GM23338 (cell line): ENCODE measurements around the gene ANXA2R. TPM values are rescaled to one million over a fixed set of nuclear protein-coding genes. Genes with fewer than 3 reads are reported as not detected.

Experiments used
- ATAC-seq: fragments of 200-7000 bp; cut with Tn5 transposase; 3 replicates; pipeline ENCODE4 v1.9.1; 2020
- DNase-seq: peaks from one replicate; pipeline ENCODE4 v3.0.0-alpha.2; 2015; ENCODE audit warnings: low spot score
- H2AFZ ChIP-seq: fragments of 200-600 bp; sonication (generic); 2 replicates; pipeline ENCODE4 v1.8.0; 2016; ENCODE audit warnings: antibody characterized with exemption, mild to moderate bottlenecking, moderate library complexity
- H3F3A ChIP-seq: fragments of 200-600 bp; sonication (generic); replicated peaks from 2 replicates; pipeline ENCODE4 v1.8.0; 2017; ENCODE audit warnings: antibody characterized with exemption, mixed run types, low read depth
- H3K27ac ChIP-seq: fragments of 200-600 bp; sonication (generic); 2 replicates; pipeline ENCODE4 v1.6.1; 2016; ENCODE audit warnings: low read depth
- H3K27me3 ChIP-seq: fragments of 200-600 bp; sonication (generic); 2 replicates; pipeline ENCODE4 v1.8.0; 2016; ENCODE audit warnings: mild to moderate bottlenecking, mixed run types, moderate library complexity; ENCODE audit not compliant: insufficient read depth
- H3K36me3 ChIP-seq: fragments of 200-600 bp; sonication (generic); 2 replicates; pipeline ENCODE4 v1.8.0; 2016; ENCODE audit warnings: mild to moderate bottlenecking; ENCODE audit not compliant: insufficient read depth
- H3K4me1 ChIP-seq: fragments of 200-600 bp; sonication (generic); 2 replicates; pipeline ENCODE4 v1.8.0; 2016; ENCODE audit warnings: mild to moderate bottlenecking, moderate library complexity; ENCODE audit not compliant: insufficient read depth
- H3K4me2 ChIP-seq: fragments of 200-600 bp; sonication (generic); 2 replicates; pipeline ENCODE4 v1.7.1; 2017; ENCODE audit warnings: mixed run types
- H3K4me3 ChIP-seq: fragments of 200-600 bp; sonication (generic); 2 replicates; pipeline ENCODE4 v1.6.1; 2016; ENCODE audit warnings: mixed run types
- H3K79me2 ChIP-seq: fragments of 200-600 bp; sonication (generic); replicated peaks from 2 replicates; pipeline ENCODE4 v1.8.0; 2017; ENCODE audit warnings: mild to moderate bottlenecking; ENCODE audit not compliant: insufficient read depth
- H3K9me2 ChIP-seq: fragments of 200-600 bp; sonication (generic); 2 replicates; pipeline ENCODE4 v1.8.0; 2017; ENCODE audit not compliant: insufficient read depth
- H4K20me1 ChIP-seq: fragments of 200-600 bp; sonication (generic); replicated peaks from 2 replicates; pipeline ENCODE4 v1.8.0; 2017; ENCODE audit warnings: mild to moderate bottlenecking; ENCODE audit not compliant: insufficient read depth
- H3K27ac Mint-ChIP-seq: 2 replicates; pipeline ENCODE4 v1.8.0; 2020; ENCODE audit warnings: inconsistent platforms, mild to moderate bottlenecking, moderate library complexity, mixed read lengths
- H3K27me3 Mint-ChIP-seq: 3 replicates; pipeline ENCODE4 v1.8.0; 2022; ENCODE audit warnings: low read depth, mild to moderate bottlenecking, moderate library complexity, mixed read lengths, inconsistent platforms; ENCODE audit not compliant: insufficient read depth, poor library complexity
- H3K36me3 Mint-ChIP-seq: 3 replicates; pipeline ENCODE4 v1.8.0; 2021; ENCODE audit warnings: low read depth, mild to moderate bottlenecking, inconsistent platforms, moderate library complexity, mixed read lengths
- H3K4me1 Mint-ChIP-seq: 3 replicates; pipeline ENCODE4 v1.8.0; 2020; ENCODE audit warnings: mild to moderate bottlenecking, inconsistent platforms, mixed read lengths
- H3K4me3 Mint-ChIP-seq: 3 replicates; pipeline ENCODE4 v1.8.0; 2021; ENCODE audit warnings: moderate library complexity, mild to moderate bottlenecking, inconsistent platforms, mixed read lengths
- H3K9me3 Mint-ChIP-seq: 3 replicates; pipeline ENCODE4 v1.8.0; 2020; ENCODE audit warnings: moderate library complexity, mild to moderate bottlenecking, inconsistent platforms, mixed read lengths
- CREB1 ChIP-seq: fragments of 250-450 bp; sonication (Bioruptor Pico); IDR thresholded peaks from 2 replicates; pipeline ENCODE4 v1.5.0; 2020; ENCODE audit warnings: low read depth, mild to moderate bottlenecking, moderate library complexity
- ETS1 ChIP-seq: IDR thresholded peaks from 2 replicates; pipeline ENCODE4 v1.6.1; 2016; ENCODE audit warnings: antibody characterized with exemption
- JUNB ChIP-seq: IDR thresholded peaks from one replicate; pipeline ENCODE4 v1.6.1; 2016; ENCODE audit warnings: antibody characterized with exemption; ENCODE audit not compliant: unreplicated experiment
- POLR2AphosphoS5 ChIP-seq: IDR thresholded peaks from 2 replicates; pipeline ENCODE4 v1.6.1; 2016; ENCODE audit warnings: antibody characterized with exemption, low read depth
- ZNF114 ChIP-seq: fragments of 250-450 bp; sonication (Bioruptor Pico); IDR thresholded peaks from 2 replicates; pipeline ENCODE4 v1.5.0; 2020; ENCODE audit warnings: mild to moderate bottlenecking, moderate library complexity
- polyA plus RNA-seq: library from polyadenylated mRNA; unstranded; fragments of >200 nt; fragmentation: Nextera tagmentation; extraction: Ambion mirVana; gene quantifications from 2 replicates; pipeline ENCODE4 v1.2.1, GENCODE V29; 2016
- total RNA-seq: library from RNA; depleted of rRNA; stranded (reverse); fragments of >200 nt; shearing (Covaris generic); gene quantifications from 2 replicates; pipeline ENCODE4 v1.2.3, GENCODE V29; 2014
- TF ChIP-seq, protein P1 (sequence below), 2 experiments: fragments of 200-600 bp in 1 of 2; sonication (generic) in 1 of 2; conservative IDR thresholded peaks; 2 replicates each; pipeline versions ENCODE4 v1.5.1 to v1.6.1; 2016 to 2017; ENCODE audit warnings: antibody characterized with exemption in 2 of 2, low read depth in 2 of 2, mild to moderate bottlenecking in 2 of 2, moderate library complexity in 1 of 2

ANXA2R gene
- total and polyA plus RNA-seq, 2 experiments from 2014 or later: 0.21 TPM; not detected in 1

DNA sequence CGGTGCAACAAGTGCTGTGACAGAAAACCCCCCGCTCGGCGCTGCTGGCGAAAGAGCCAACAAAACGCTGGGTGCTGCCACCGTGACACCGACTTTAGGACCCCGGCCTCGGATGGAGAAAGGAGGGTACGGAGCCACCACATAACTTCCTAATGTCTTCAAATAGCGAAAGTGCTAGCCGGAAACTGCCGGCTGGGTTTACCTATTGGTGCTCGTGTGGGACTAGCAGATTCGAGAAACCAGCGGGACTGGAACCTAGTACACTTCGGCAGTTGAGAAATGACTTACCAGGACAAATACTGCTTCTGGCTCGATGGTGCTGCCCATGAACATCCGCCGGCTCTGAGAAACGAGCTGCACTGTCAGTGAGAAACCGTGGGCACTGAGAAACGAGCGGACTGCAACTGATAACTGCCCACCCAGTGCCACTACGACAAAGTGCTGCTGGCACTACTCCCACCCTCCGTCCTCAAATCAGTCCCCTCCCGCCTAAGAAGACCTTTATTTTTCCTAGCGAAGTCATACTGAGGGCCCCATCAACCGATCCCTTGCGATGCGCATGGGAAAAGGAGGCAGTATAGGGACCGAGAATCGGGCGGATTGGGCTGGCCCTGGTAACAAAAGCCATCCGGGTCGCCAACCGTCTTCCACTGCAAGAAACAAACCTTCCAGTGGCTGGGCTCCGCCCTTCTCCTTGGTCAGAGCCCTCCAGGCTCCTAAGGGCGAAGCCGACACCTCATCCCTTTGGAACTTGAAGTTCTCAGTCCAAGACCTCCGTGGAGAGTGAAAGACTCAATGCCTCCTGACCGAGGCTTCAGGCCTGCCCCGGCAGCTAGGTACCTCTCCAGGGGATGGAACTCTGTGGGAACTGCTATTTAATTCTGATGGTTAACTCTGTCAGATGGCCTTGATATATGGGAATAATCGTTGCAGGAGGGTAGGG is 27.0 kb upstream of the ANXA2R start:
- peak overlapping the region; percentile 83 for H3K4me2 ChIP-seq
- peaks cover 4% of the 10 kb centered on the region; the same call in 1 of the 2 replicates for H3K36me3 ChIP-seq
- H3K27ac Mint-ChIP-seq: peak overlapping the region; percentile 96
- H3K9me2 ChIP-seq: no peaks in the 10 kb centered on the region
- H3K79me2 ChIP-seq: peaks cover 12% of the 10 kb centered on the region
- peaks cover 20% of the 10 kb centered on the region for H3K36me3 Mint-ChIP-seq
- peaks cover 7% of the 10 kb centered on the region; the same call in 1 of the 3 replicates for H3K9me3 Mint-ChIP-seq
- peaks cover 21% of the 10 kb centered on the region for H3K4me1 ChIP-seq
- DNase-seq (peak; percentile 93), ATAC-seq (peak; percentile 71)
- H3K4me3 ChIP-seq: peak overlapping the region; percentile 86
- H3K27ac ChIP-seq: peak overlapping the region; percentile 96
- peak overlapping the region; percentile 97 for H3K4me3 Mint-ChIP-seq
- H2AFZ ChIP-seq: peak overlapping the region; percentile 100
- TF ChIP-seq, protein P1, sequence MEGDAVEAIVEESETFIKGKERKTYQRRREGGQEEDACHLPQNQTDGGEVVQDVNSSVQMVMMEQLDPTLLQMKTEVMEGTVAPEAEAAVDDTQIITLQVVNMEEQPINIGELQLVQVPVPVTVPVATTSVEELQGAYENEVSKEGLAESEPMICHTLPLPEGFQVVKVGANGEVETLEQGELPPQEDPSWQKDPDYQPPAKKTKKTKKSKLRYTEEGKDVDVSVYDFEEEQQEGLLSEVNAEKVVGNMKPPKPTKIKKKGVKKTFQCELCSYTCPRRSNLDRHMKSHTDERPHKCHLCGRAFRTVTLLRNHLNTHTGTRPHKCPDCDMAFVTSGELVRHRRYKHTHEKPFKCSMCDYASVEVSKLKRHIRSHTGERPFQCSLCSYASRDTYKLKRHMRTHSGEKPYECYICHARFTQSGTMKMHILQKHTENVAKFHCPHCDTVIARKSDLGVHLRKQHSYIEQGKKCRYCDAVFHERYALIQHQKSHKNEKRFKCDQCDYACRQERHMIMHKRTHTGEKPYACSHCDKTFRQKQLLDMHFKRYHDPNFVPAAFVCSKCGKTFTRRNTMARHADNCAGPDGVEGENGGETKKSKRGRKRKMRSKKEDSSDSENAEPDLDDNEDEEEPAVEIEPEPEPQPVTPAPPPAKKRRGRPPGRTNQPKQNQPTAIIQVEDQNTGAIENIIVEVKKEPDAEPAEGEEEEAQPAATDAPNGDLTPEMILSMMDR (conservative IDR thresholded peaks at IDR 0.05; ENCODE audit: low read depth in 2 of 2): no peak
- TF ChIP-seq CREB1 (peak; percentile 46; the same call in 1 of the 2 replicates), ETS1 (0 out of 2 replicates have a peak, but pooled peaks have one; percentile 28), JUNB (no peak), POLR2AphosphoS5 (no peak)
- peaks cover 6% of the 10 kb centered on the region for H3K27me3 ChIP-seq
- H3K27me3 Mint-ChIP-seq: peaks cover 8% of the 10 kb centered on the region
- peaks cover 23% of the 10 kb centered on the region; the same call in 2 of the 3 replicates for H3K4me1 Mint-ChIP-seq
- H4K20me1 ChIP-seq: no peaks in the 10 kb centered on the region
- H3F3A ChIP-seq: 0 out of 2 replicates have a peak, but pooled peaks cover 15% of the 10 kb centered on the region

- H3K4me3 Mint-ChIP-seq: peak overlapping the region; percentile 97
- Histone ChIP-seq H2AFZ (peak overlapping the region; percentile 100), H3K4me2 (peak overlapping the region; percentile 83), H4K20me1 (no peaks in the 10 kb centered on the region), H3K27me3 (peaks cover 6% of the 10 kb centered on the region), H3F3A (0 out of 2 replicates have a peak, but pooled peaks cover 15% of the 10 kb centered on the region), H3K27ac (peak overlapping the region; percentile 96), H3K4me3 (peak overlapping the region; percentile 86), H3K36me3 (peaks cover 4% of the 10 kb centered on the region; the same call in 1 of the 2 replicates), H3K79me2 (peaks cover 12% of the 10 kb centered on the region), H3K4me1 (peaks cover 21% of the 10 kb centered on the region), H3K9me2 (no peaks in the 10 kb centered on the region)
- H3K27ac Mint-ChIP-seq: peak overlapping the region; percentile 96
- DNase-seq (peak; percentile 84), ATAC-seq (peak; percentile 70)
- TF ChIP-seq ZNF114: no peak
- TF ChIP-seq POLR2AphosphoS5: 0 out of 2 replicates have a peak, but pooled peaks have one; percentile 7
- peaks cover 23% of the 10 kb centered on the region; the same call in 2 of the 3 replicates for H3K4me1 Mint-ChIP-seq
- peaks cover 8% of the 10 kb centered on the region for H3K27me3 Mint-ChIP-seq
- H3K36me3 Mint-ChIP-seq: peaks cover 16% of the 10 kb centered on the region
- H3K9me3 Mint-ChIP-seq: peaks cover 7% of the 10 kb centered on the region; the same call in 1 of the 3 replicates
Observed at GRCh38 chr5:43065948-43066798, 26.1 kb upstream of the ANXA2R start.
